ENCODE results near the gene CCDC160.

- no peak for TF ChIP-seq CTCF (optimal IDR thresholded peaks at IDR 0.05 in 1 of 3, IDR thresholded peaks at IDR 0.05 in 1 of 3, conservative IDR thresholded peaks at IDR 0.05 in 1 of 3; ENCODE audit: extremely low read depth in 1 of 3, insufficient read depth in 2 of 3, low read length in 3 of 3)
- no peak for TF ChIP-seq EZH2 (IDR thresholded peaks at IDR 0.05; ENCODE audit: low read length)
Measured at GRCh38 chrX:134287346-134287745, 50.4 kb downstream of the CCDC160 start.
